Activated CD4-positive, alpha-beta T cell treated with anti-CD3 and anti-CD28 coated beads, Interleukin-2, amount 50 U/mL, for 4 hours (primary cell): ENCODE measurements around the gene ASPSCR1.

Experiments
- DNase-seq, 2 experiments: peaks; one replicate each; pipeline ENCODE4 v3.0.0-alpha.2; 2020

The ASPSCR1 gene

DNA sequence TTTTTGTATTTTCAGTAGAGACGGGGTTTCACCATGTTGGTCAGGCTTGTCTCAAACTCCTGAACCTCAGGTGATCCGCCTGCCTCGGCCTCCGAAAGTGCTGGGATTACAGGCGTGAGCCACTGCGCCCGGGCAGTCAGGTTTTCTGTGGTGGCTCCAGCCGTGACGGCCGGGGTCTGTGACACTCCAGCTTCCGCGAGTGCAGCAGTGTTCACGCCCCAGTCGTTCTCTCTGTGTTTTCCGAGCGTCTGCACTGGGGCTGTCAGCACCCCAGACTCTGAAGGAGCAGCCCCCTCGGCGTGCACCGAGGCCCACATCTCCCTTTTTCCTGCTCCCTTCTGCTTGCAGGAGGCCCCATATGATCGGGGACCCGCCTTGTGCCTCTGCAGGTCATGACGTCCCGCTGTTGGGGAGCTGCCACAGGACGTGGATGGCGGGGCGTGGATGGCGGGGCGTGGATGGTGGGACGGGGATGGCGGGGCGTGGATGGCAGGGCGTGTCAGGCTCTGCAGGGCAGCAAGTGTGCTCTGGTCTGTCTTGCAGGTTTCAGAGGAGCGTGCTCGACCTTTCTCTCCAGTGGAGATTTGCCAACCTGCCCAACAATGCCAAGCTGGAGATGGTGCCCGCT lies 5.7 kb downstream of the ASPSCR1 start:
- DNase-seq = no peak

- no peak for DNase-seq
Observed at GRCh38 chr17:81983639-81984373, 6.4 kb downstream of the ASPSCR1 start.

DNA sequence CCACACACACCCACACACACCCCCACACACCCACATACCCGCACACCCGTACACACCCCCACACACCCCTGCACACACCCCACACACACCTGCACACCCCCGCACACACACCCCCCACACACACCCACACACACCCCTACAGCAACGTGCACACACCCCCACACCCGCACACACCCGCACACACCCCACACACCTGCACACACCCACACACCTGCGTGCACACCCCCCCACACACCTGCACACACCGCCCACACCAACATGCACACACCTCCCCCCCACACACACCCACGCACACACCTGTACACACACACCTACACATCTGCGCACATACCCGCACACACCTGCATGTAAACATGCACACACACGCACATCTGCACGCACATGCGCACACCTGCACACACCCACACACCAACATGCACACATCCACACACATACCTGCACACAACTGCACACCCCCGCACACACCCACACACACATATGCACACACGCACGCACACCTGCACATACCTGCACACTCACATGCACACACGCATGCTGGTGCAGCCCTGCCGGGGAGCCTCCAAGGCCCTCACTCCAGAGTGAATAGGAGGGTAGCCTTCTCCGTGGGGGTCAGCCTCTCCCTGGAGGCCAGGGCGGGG lies 7.5 kb downstream of the ASPSCR1 start:
- DNase-seq = no peak

DNA sequence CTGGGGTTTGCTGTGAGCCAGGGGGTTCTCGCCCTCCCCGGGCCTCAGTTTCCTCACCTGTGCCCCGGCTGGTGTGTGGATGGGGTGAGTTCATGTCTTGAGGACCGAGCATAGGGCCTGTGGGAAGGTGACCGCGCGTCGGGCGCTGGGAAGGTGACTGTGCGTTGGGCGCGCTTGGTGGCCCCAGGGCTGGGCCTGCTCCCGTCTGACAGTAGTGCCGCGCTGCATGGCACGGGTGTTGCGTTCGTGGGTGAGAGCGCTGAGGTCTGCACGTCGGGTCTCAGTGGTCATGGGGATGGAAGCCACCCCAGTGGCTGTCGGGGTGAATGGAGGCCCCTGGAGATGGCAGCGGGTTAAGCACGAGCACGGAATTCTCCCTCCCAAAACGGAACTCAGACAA lies 9.2 kb downstream of the ASPSCR1 start:
- DNase-seq = no peak

- no peak for DNase-seq
Observed at GRCh38 chr17:81987161-81987770, 9.8 kb downstream of the ASPSCR1 start.

DNA sequence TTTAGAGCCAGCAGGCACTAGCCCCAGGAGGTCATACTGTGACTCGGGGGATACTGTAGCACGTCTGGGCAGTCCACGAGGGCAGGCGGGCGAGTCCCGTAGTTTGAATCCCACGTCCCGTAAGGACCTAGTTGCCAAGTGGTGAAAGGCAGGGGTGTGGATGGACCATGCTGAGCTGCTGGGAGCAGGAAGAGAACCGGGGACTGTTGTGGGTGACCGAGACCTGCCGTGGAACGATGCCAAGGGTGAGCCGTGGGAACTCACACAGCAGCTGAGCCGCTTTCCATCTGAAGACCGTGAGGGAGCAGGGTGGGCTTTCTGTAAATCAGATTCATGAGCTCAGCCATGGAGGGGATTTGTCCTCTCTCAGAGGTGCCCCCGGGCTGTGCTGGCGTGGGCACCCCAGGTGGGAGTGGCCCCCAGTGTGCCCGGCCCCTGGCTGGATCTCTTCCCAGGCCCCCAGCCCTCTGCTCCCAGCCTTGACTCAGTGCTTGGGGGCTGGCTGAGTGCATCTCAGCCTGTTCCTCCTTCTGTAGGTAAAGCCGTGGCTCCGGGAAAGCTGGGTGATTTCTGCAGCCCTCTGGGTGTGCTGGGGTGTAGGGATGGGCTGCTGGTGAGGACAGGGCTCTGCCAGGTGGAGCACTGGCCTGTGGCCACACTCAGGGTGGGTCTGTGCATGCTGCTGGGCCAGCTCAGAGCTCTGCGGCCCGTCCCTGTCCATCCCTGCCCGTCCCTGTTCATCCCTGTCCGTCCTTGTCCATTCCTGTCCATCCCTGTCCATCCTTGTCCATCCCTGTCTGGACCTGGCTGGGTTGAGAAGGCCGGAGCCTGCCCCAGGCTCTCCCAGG lies 13.6 kb downstream of the ASPSCR1 start:
- DNase-seq = no peak

- DNase-seq = no peak
Observed at GRCh38 chr17:81991684-81992305, 14.4 kb downstream of the ASPSCR1 start.

- DNase-seq = no peak
Observed at GRCh38 chr17:81992306-81993102, 15.1 kb downstream of the ASPSCR1 start.

DNA sequence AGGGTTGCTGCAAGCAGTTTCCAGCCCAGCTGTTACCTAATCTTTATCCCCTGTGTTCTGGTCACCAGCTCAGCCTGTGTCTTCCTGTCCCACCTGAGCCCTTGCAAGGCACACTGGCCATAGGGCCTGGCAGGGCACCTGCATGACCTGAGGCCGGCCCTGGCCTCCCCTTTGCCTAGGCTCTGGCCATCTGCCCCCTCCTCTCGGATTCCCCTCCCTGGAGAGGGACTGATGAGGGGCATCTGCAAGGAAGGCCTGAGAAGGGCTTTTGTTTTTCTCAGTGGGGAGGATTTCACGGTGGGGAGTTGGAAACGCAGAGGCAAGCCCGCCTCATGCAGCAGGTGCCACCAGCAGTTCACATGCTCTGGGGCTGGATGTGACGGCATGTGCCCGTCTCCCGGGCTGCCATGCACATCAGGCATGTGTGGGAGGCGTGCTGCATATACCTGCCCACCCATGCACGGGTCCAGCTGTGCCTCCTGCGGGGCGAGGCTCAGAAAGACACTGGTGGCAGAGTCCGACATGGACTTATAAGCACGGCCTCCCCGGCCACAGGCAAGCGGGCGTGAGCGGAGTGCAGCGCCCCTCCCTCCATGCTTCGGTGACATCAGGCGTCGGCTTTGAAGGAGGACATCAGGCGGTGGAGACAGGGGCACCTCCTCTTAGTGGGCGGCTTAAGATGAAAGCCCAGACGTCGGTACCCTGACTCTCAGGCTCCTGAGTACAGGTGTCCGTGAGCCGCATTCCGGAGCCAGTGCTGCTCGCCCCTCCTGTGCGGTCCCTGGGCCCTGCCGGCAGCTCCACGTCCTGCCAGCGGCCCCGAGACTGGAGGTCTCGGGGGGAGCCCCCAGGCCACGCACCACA lies 16.5 kb downstream of the ASPSCR1 start:
- DNase-seq = no peak

- no peak for DNase-seq
Observed at GRCh38 chr17:81994593-81995462, 17.4 kb downstream of the ASPSCR1 start.

DNA sequence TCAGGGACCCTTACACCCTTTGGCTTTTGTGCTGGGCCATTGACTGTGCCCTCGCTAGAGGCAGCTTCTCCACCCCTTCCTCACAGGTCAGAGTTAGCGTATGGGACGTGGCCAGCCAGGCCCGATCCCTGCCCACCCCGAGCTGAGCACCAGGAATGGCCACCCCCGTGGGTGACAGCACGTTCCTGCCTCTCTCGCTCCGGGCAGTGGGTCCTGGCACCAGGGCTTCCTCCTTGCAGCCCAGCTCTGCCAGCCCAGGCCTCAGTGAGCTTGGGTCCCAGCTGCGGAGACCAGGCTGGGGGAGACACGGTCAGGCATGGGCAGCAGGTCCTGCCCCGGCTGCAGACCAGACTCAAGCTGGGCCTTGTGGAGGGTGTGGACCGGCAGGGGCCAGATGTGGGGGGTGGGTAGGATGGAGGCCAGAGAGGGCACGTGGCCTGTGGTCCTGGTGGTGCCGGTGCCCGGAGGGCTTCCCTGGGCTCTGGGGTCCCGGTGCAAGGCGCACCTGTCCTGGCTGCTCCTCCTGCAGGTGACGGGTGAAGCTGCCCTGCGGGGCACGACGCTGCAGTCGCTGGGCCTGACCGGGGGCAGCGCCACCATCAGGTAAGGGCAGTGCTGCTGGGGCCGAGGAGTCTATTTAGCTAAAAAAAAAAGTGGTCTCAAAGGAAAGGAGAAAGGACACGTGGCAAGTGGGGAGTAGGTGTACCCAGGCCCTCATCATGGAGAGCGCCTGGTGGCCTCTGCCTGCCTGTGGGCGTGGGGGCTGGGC lies 18.2 kb downstream of the ASPSCR1 start:
- no peak for DNase-seq

- no peak for DNase-seq
Observed at GRCh38 chr17:81996232-81996756, 18.9 kb downstream of the ASPSCR1 start.

DNA sequence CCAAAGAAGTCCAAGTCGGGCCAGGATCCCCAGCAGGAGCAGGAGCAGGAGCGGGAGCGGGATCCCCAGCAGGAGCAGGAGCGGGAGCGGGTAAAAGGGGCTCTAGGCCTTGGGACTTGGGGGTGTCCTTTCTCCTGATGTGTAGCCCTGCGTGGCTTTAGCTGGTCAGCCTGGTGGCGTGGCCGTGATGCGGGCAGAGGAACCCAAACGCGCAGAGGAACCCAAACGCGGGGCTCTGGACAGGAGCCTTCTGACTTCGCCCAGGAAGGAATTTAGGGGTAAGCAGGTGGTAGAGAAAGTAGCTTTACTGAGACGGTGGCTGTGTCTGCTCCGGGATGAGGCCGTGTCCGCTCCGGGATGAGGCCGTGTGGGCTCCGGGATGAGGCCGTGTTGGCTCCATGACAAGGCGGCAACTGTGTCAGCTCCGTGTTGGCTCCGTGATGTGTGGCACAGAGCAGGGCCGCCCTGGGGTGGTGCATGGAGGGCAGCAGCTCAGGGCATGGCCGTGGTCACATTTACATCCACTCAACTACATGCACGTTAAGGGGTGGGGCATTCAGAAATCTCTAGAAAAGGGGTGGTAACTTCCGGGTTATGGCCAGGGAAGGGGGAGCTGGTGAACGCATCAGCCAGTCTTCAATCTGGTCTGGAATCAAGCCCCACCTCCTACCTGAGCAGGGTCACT lies 19.5 kb downstream of the ASPSCR1 start:
- no peak for DNase-seq

DNA sequence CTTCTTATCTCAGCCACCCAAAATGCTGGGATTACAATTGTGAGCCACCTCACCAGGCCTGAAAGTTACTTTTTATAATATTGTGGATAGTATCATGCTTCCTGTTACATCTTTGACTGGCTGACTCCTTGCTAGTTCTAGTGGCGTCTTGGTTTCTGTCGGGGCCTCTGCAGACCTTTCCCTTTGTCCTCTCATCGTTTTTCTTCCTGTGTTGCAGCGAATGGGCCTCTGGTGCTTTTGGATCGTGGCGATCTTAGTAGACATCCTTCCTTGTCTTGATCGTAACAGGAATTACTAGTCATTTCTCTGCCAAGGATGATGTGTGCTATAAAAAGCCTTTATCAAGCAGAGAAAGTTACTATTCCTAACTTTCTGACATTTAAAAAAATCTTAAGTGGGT lies 20.8 kb downstream of the ASPSCR1 start:
- DNase-seq = no peak

- no peak for DNase-seq
Observed at GRCh38 chr17:81998691-81999438, 21.4 kb downstream of the ASPSCR1 start.

GRCh38 chr17:81999587-81999975 lies 22.2 kb downstream of the ASPSCR1 start:
- DNase-seq = no peak
